GM18520 (cell line): Measurements from ENCODE around the gene RAB5A.
"Not testable (repeated sequence)": the region's sequence is repeated elsewhere in the genome, so short reads cannot be mapped to it uniquely, and the experiment has no call there.

ENCODE experiments used
- ATAC-seq: cut with Tn5 transposase; IDR thresholded peaks from one replicate; pipeline ENCODE4 v1.9.1; 2021; ENCODE audit not compliant: unreplicated experiment

Gene RAB5A

DNA sequence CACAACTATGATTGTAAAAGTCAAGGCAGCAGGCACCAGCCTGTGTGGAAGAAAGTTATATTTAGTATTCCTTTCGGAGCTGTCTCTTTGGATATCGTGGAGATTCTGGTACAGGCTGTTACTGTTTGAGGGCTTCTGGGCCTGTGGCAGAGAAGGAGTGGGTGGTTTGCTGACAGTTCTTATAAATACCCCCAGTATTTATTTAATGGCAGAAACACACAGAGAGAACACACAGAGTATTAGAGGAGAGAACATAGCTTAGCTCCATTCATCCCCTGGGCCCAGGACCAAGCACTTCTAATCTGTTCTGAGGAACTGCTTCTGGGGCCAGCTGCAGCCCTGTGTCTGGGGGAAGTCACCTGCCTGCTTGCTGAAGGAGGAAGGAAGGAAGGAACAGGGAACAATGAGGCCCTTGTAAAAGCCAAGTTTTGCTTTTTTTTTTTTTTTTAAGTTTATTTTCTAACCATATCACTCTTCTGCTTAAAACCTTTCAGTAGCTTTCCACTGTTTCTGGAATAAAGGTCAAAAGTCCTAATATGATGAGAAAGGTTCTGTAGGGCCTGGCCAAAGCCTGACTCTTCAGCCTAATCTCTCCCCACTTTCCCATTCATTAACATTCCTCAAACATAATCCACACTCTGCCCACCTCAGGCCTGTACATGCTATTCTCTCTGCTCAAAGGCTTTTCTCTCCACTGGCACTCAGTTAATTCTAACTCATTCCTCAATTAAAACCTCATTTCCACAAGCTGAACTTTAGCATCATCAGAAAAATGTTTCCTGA lies 76.9 kb downstream of the RAB5A start:
- no peak for ATAC-seq

DNA sequence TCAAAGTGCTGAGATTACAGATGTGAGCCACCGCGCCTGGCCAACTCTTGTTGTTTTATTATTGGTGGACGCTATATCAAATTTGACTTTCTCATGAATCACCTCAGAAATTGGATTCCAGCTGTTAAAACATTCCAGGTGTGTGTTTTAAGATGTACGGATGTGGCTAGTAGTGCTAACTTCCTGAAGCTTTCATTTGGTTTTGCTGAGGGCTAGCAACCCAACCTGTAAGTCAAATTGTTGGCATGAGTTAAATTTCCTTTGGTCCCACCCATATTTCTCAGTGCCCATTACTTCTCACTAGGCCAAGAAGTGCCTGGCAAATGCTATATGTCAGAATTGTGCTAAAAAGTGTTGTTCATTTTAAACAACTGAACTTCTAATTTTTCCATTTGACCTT lies 80.2 kb downstream of the RAB5A start:
- ATAC-seq, result no peak

DNA sequence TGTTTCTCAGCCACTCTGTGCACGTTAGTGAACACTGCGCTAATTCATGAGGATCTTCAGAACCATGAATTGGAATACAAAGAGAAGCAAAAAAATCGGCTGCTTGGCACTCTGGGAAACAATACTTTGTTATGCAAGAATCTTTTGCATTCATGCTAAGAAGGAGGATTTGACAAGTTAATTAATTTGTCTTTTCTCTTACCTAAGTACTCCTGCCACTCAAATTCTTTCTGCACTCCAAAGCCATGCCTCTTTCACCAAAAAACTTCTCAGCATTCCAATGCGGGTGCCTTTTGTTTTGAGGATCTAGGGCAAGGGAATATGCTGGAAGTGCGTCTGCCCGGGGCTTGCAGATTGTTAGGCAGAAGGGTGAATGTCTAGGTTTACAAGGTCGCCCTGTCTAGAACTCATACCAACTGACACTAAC lies 82.0 kb downstream of the RAB5A start:
- ATAC-seq, result no peak

DNA sequence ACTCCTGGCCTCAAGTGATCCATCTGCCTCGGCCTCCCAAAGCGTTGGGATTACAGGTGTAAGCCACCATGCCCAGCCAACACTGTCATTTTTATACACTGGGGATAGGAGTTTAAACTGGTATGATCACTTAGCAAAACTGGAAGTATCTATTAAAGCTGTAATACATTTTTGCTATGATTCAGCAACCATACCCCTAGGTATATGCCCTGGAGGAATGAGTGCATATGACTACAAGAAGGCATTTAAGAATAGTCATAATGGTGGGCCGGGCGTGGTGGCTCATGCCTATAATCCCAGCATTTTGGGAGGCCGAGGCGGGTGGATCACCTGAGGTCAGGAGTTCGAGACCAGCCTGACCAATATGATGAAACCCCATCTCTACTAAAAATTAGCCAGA lies 85.0 kb downstream of the RAB5A start:
- not testable (repeated sequence) for ATAC-seq
